IMR-90 (cell line): ENCODE measurements around the gene ENAH. TPM values are rescaled to one million over a fixed set of nuclear protein-coding genes. Genes with fewer than 3 reads are reported as not detected.

Experiments used
- ATAC-seq: fragments of 200-7000 bp; cut with Tn5 transposase; 2 replicates; pipeline ENCODE4 v1.9.1; 2020; ENCODE audit warnings: low read depth, mild to moderate bottlenecking, moderate library complexity
- BruUV-seq: library from RNA; stranded (reverse); fragments of 400-500 nt; replicated peaks from 2 replicates; lab custom pipeline; 2021; lab: Mats Ljungman, UMichigan
- CTCF ChIA-PET: fragments of 300-600 bp; formaldehyde crosslinking; extraction: SDS; loops from one replicate; lab custom pipeline; 2021; ENCODE audit warnings: antibody characterized with exemption; lab: Yijun Ruan, JAX
- POLR2A ChIA-PET: fragments of 300-600 bp; sonication (Branson Sonifier 250); formaldehyde crosslinking; loops from one replicate; lab custom pipeline; 2022; ENCODE audit warnings: antibody characterized with exemption; ENCODE audit not compliant: unreplicated experiment; lab: Charles Lee
- DNase-seq: peaks from one replicate; pipeline ENCODE4 v3.0.0; 2013
- H2AFZ ChIP-seq: replicated peaks from 2 replicates; pipeline ENCODE3; 2013; ENCODE audit warnings: low read length, mild to moderate bottlenecking; ENCODE audit not compliant: poor library complexity
- H2AK5ac ChIP-seq: 2 replicates; pipeline ENCODE4 v1.6.1; 2013; ENCODE audit warnings: low read depth, low read length, inconsistent platforms
- H2AK9ac ChIP-seq: replicated peaks from 2 replicates; pipeline ENCODE3; 2013; ENCODE audit warnings: mild to moderate bottlenecking, low read depth, low read length, moderate library complexity; ENCODE audit not compliant: poor library complexity
- H2BK120ac ChIP-seq: 2 replicates; pipeline ENCODE4 v1.6.1; 2013; ENCODE audit warnings: low read depth, low read length, inconsistent platforms
- H2BK15ac ChIP-seq: 3 replicates; pipeline ENCODE4 v1.6.1; 2013; ENCODE audit warnings: low read depth, low read length, inconsistent platforms
- H2BK20ac ChIP-seq: 2 replicates; pipeline ENCODE4 v1.6.1; 2013; ENCODE audit warnings: low read depth, mild to moderate bottlenecking, inconsistent platforms, low read length, moderate library complexity
- H2BK5ac ChIP-seq: 2 replicates; pipeline ENCODE4 v1.6.1; 2013; ENCODE audit warnings: mild to moderate bottlenecking, low read depth, low read length, inconsistent platforms; ENCODE audit not compliant: poor library complexity, severe bottlenecking
- H3K14ac ChIP-seq: replicated peaks from 2 replicates; pipeline ENCODE4 v1.6.1; 2013; ENCODE audit warnings: low read depth, low read length, inconsistent platforms
- H3K18ac ChIP-seq: 2 replicates; pipeline ENCODE4 v1.6.1; 2013; ENCODE audit warnings: low read depth, low read length, control low read depth
- H3K23ac ChIP-seq: 2 replicates; pipeline ENCODE4 v1.6.1; 2013; ENCODE audit warnings: low read depth, low read length, inconsistent platforms
- H3K27ac ChIP-seq: 2 replicates; pipeline ENCODE4 v1.5.1; 2013; ENCODE audit warnings: mild to moderate bottlenecking, control low read depth, low read length; ENCODE audit not compliant: insufficient read depth
- H3K27me3 ChIP-seq: 2 replicates; pipeline ENCODE4 v1.6.1; 2013; ENCODE audit warnings: low read length; ENCODE audit not compliant: control insufficient read depth, insufficient read depth
- H3K36me3 ChIP-seq: 2 replicates; pipeline ENCODE4 v1.6.1; 2013; ENCODE audit warnings: low read length, mixed read lengths; ENCODE audit not compliant: control insufficient read depth, insufficient read depth
- H3K4ac ChIP-seq: 2 replicates; pipeline ENCODE4 v1.6.1; 2013; ENCODE audit warnings: low read depth, low read length, inconsistent platforms
- H3K4me1 ChIP-seq: 2 replicates; pipeline ENCODE4 v1.6.1; 2013; ENCODE audit warnings: low read length, mixed read lengths; ENCODE audit not compliant: control insufficient read depth, insufficient read depth
- H3K4me2 ChIP-seq: 2 replicates; pipeline ENCODE4 v1.6.1; 2013; ENCODE audit warnings: low read depth, mild to moderate bottlenecking, control low read depth, low read length, moderate library complexity
- H3K4me3 ChIP-seq: 2 replicates; pipeline ENCODE4 v1.5.1; 2013; ENCODE audit warnings: low read depth, mild to moderate bottlenecking, control low read depth, low read length, moderate library complexity; ENCODE audit not compliant: insufficient read depth
- H3K56ac ChIP-seq: 2 replicates; pipeline ENCODE4 v1.6.1; 2013; ENCODE audit warnings: low read length, inconsistent platforms; ENCODE audit not compliant: insufficient read depth; ENCODE audit errors: extremely low read depth
- H3K79me1 ChIP-seq, 2 experiments: 2 replicates each; pipeline ENCODE4 v1.6.1; 2013; ENCODE audit warnings: low read length in 2 of 2, inconsistent platforms in 1 of 2, low read depth in 1 of 2
- H3K9ac ChIP-seq: 2 replicates; pipeline ENCODE4 v1.6.1; 2013; ENCODE audit warnings: low read depth, low read length, control low read depth
- H3K9me1 ChIP-seq: 2 replicates; pipeline ENCODE4 v1.6.1; 2013; ENCODE audit warnings: low read length, inconsistent platforms; ENCODE audit not compliant: insufficient read depth
- H3K9me3 ChIP-seq: 2 replicates; pipeline ENCODE4 v1.6.1; 2013; ENCODE audit warnings: low read length; ENCODE audit not compliant: control insufficient read depth, insufficient read depth
- H4K20me1 ChIP-seq: 2 replicates; pipeline ENCODE4 v1.6.1; 2013; ENCODE audit warnings: low read length, inconsistent platforms; ENCODE audit not compliant: insufficient read depth
- H4K5ac ChIP-seq: 2 replicates; pipeline ENCODE4 v1.6.1; 2013; ENCODE audit warnings: mild to moderate bottlenecking, low read depth, low read length, control low read depth
- H4K8ac ChIP-seq, 2 experiments: 2 replicates each; pipeline ENCODE4 v1.6.1; 2013; ENCODE audit warnings: low read depth in 2 of 2, low read length in 2 of 2, control low read depth in 1 of 2, inconsistent platforms in 1 of 2
- H4K91ac ChIP-seq: 2 replicates; pipeline ENCODE4 v1.6.1; 2013; ENCODE audit warnings: low read depth, low read length, inconsistent platforms; ENCODE audit not compliant: insufficient read depth
- BHLHE40 ChIP-seq: fragments of 150-350 bp; IDR thresholded peaks from 2 replicates; pipeline ENCODE4 v1.6.1; 2016; ENCODE audit warnings: mild to moderate bottlenecking, low read depth, low read length
- CEBPB ChIP-seq: IDR thresholded peaks from 2 replicates; pipeline ENCODE4 v1.6.1; 2012; ENCODE audit warnings: low read depth, low read length, improper control_type of control experiment
- CHD1 ChIP-seq: IDR thresholded peaks from 2 replicates; pipeline ENCODE4 v1.6.1; 2012; ENCODE audit warnings: low read depth, low read length, improper control_type of control experiment
- CTCF ChIP-seq: conservative IDR thresholded peaks from 2 replicates; pipeline ENCODE4 v1.5.1; 2012; ENCODE audit warnings: mild to moderate bottlenecking, low read depth, low read length, improper control_type of control experiment
- ELK1 ChIP-seq: fragments of 150-350 bp; IDR thresholded peaks from 2 replicates; pipeline ENCODE4 v1.6.1; 2016; ENCODE audit warnings: low read depth, mild to moderate bottlenecking, low read length, moderate library complexity, borderline replicate concordance
- FOS ChIP-seq: fragments of 150-350 bp; IDR thresholded peaks from 2 replicates; pipeline ENCODE4 v1.6.1; 2016; ENCODE audit warnings: low read depth, low read length
- MAFK ChIP-seq: IDR thresholded peaks from 2 replicates; pipeline ENCODE4 v1.6.1; 2012; ENCODE audit warnings: low read depth, low read length, improper control_type of control experiment
- MAZ ChIP-seq: IDR thresholded peaks from 2 replicates; pipeline ENCODE4 v1.6.1; 2012; ENCODE audit warnings: low read depth, mild to moderate bottlenecking, low read length, improper control_type of control experiment, moderate library complexity, borderline replicate concordance
- MXI1 ChIP-seq: IDR thresholded peaks from 2 replicates; pipeline ENCODE4 v1.6.1; 2012; ENCODE audit warnings: low read depth, mild to moderate bottlenecking, low read length, moderate library complexity, borderline replicate concordance
- RAD21 ChIP-seq: IDR thresholded peaks from 2 replicates; pipeline ENCODE4 v1.6.1; 2012; ENCODE audit warnings: low read length, improper control_type of control experiment
- SMC3 ChIP-seq: fragments of 150-350 bp; IDR thresholded peaks from 2 replicates; pipeline ENCODE4 v1.6.1; 2016; ENCODE audit warnings: low read depth, mild to moderate bottlenecking, antibody characterized with exemption, low read length, moderate library complexity
- WGBS, 2 experiments: methylation state at CpG; one replicate each; pipeline versions ENCODE4 v1.1.5 to v1.1.7; 2013; ENCODE audit warnings: missing lambda C conversion rate in 2 of 2; ENCODE audit not compliant: insufficient read length in 1 of 2; ENCODE audit errors: extremely low coverage in 2 of 2; 5-methylcytosine and 5-hydroxymethylcytosine counted together
- dilution Hi-C: fragments of 300-500 bp; cut with HindIII; formaldehyde crosslinking; loops from one replicate; pipeline ENCODE4 v1.14.3; 2018; ENCODE audit warnings: low sequenced_read_pairs; ENCODE audit not compliant: unreplicated experiment
- in situ Hi-C: fragments of 300-500 bp; cut with MboI; formaldehyde crosslinking; loops from 3 replicates; pipeline ENCODE4 v1.14.3; 2019; ENCODE audit warnings: low sequenced_read_pairs, inconsistent platforms, mixed read lengths
- intact Hi-C: fragments of 100-400 bp; cut with micrococcal nuclease; formaldehyde crosslinking; loops from 2 replicates; pipeline ENCODE4 v1.10.0; 2022
- polyA plus RNA-seq, 3 experiments: library from polyadenylated mRNA; depleted of rRNA; stranded (reverse); fragments of >200 nt; gene quantifications; 2 replicates each; pipeline ENCODE4 v1.2.3, GENCODE V29; 2012; ENCODE audit warnings: low replicate concordance in 1 of 3
- total RNA-seq: library from RNA; depleted of rRNA; stranded (reverse); fragments of >200 nt; gene quantifications from 2 replicates; pipeline ENCODE4 v1.2.3, GENCODE V29; 2012
- TF ChIP-seq, protein P1 (sequence below): fragments of 150-350 bp; IDR thresholded peaks from 2 replicates; pipeline ENCODE4 v1.6.1; 2017; ENCODE audit warnings: mild to moderate bottlenecking, antibody characterized with exemption, low read length, low read depth

Gene ENAH
- total and polyA plus RNA-seq, 2 of the 4 experiments (the other 2 are of a cell fraction) = 61.3 to 86.9 TPM

DNA sequence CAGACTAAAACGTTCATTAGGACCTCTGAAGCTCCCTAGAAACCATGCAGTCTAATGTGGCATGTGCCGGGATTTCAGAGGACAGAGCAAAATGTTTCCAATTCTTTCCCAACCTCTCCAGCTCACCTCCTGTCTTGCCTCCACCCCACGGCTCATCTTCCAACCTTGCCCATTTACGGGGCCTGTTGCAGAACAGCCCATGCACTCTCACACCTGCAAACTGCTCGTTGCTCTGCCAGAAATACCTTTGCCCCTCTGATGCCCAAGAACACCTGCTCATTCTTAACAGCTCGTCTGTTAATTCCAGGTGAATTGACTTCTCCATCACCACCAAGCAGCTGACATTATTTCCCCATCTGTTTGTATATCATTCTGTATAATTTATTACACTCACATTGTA is 171.2 kb downstream of the ENAH start:
- no peak for ATAC-seq
- Histone ChIP-seq H3K36me3 (0 out of 2 replicates have a peak, but pooled peaks cover 1% of the 10 kb centered on the region), H3K79me1 (no peaks in the 10 kb centered on the region), H4K8ac (no peak overlapping the region), H3K9me3 (0 out of 2 replicates have a peak, but pooled peaks cover 2% of the 10 kb centered on the region), H2BK15ac (no peak overlapping the region), H3K23ac (no peak overlapping the region), H2BK120ac (no peak overlapping the region), H2AK9ac (peak overlapping the region; percentile 20), H3K4me1 (peaks cover 4% of the 10 kb centered on the region), H4K5ac (no peak overlapping the region), H3K56ac (no peak overlapping the region), H3K4me3 (no peak overlapping the region), H3K9me1 (peaks cover 7% of the 10 kb centered on the region), H3K27me3 (no peaks in the 10 kb centered on the region), H3K27ac (no peak overlapping the region), H3K14ac (no peak overlapping the region), H2BK5ac (no peak overlapping the region), H2BK20ac (no peak overlapping the region), H2AFZ (no peak overlapping the region), H3K9ac (no peak overlapping the region), H4K20me1 (no peaks in the 10 kb centered on the region), H4K91ac (no peak overlapping the region), H2AK5ac (no peak overlapping the region), H3K4ac (no peak overlapping the region), H3K18ac (no peak overlapping the region), H3K4me2 (no peak overlapping the region)
- TF ChIP-seq, protein P1, sequence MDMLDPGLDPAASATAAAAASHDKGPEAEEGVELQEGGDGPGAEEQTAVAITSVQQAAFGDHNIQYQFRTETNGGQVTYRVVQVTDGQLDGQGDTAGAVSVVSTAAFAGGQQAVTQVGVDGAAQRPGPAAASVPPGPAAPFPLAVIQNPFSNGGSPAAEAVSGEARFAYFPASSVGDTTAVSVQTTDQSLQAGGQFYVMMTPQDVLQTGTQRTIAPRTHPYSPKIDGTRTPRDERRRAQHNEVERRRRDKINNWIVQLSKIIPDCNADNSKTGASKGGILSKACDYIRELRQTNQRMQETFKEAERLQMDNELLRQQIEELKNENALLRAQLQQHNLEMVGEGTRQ = no peak
- TF ChIP-seq MXI1 = no peak
- no peak for TF ChIP-seq BHLHE40
- no peak for TF ChIP-seq FOS
- TF ChIP-seq CHD1 = no peak
- no peak for TF ChIP-seq CTCF
- no peak for TF ChIP-seq SMC3
- no peak for TF ChIP-seq ELK1
- no peak for TF ChIP-seq CEBPB
- no peak for TF ChIP-seq MAZ
- TF ChIP-seq RAD21 = no peak
- no peak for TF ChIP-seq MAFK
- ChIA-PET CTCF (interaction anchor here (0.7 to 3.3 kb wide), 2 partner anchors 291 to 336 kb away, joined by 3 to 14 read pairs; no protein-coding TSS in a partner anchor), POLR2A (no interaction called here)
- BruUV-seq = no TSS peak
- intact Hi-C loops (loop anchor here (2.0 to 5.0 kb wide), 2 partner anchors 171 to 291 kb away; partner anchors contain the start of gene ENAH), dilution Hi-C loops (no loop called here), in situ Hi-C loops (no loop called here)
- WGBS, 2 experiments = 35% methylated on average over 5 of the region's 6 CpGs; no CpG with 5 or more reads in 1 of the 2 experiments
- no peak for DNase-seq
